ENCODE measurements around the gene PRDX3.

The PRDX3 gene

DNA sequence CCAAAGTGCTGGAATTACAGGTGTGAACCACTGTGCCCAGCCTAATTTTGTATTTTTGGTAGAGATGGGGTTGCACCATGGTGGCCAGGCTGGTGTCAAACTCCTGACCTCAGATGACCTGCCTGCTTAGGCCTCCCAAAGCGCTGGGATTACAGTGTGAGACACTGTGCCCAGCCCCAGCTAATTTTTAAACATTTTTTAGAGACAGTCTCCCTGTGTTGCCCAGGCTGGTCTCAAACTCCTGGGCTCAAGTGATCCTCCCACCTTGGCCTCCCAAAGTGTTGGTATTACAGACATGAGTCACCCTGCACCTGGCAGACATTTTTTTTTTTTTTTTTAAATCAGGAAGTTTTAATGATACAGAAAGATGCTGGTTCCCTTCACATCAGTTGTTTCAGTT is 59.2 kb downstream of the PRDX3 start:
- FAIRE-seq: no peak

- FAIRE-seq: no peak
Measured at GRCh38 chr10:119118231-119118630, 60.4 kb downstream of the PRDX3 start.

Measured in TTC549 (cell line).